GM12874 (cell line): ENCODE results near the gene DYNLL2.

Experiments
- CTCF ChIP-seq: IDR thresholded peaks from 2 replicates; pipeline ENCODE4 v1.5.1; 2011; ENCODE audit warnings: low read depth, mild to moderate bottlenecking, control low read depth, low read length, moderate library complexity; ENCODE audit not compliant: insufficient read depth

The DYNLL2 gene

GRCh38 chr17:58047376-58048150, 35.7 kb upstream of the DYNLL2 start:
- TF ChIP-seq CTCF = no peak

GRCh38 chr17:58049533-58049932, 33.7 kb upstream of the DYNLL2 start:
- no peak for TF ChIP-seq CTCF

- no peak for TF ChIP-seq CTCF
Observed at GRCh38 chr17:58050966-58051365, 32.3 kb upstream of the DYNLL2 start.

- no peak for TF ChIP-seq CTCF
Observed at GRCh38 chr17:58051468-58051867, 31.8 kb upstream of the DYNLL2 start.

GRCh38 chr17:58052407-58052806, 30.8 kb upstream of the DYNLL2 start:
- no peak for TF ChIP-seq CTCF

GRCh38 chr17:58052945-58053715, 30.1 kb upstream of the DYNLL2 start:
- TF ChIP-seq CTCF = no peak

GRCh38 chr17:58054641-58055040, 28.6 kb upstream of the DYNLL2 start:
- TF ChIP-seq CTCF = no peak
